Left hindlimb (tissue), 1 donor: ENCODE measurements around the gene ST3GAL3.
A peak's percentile ranks its signal among the peaks of the same experiment; 100 is the strongest.

Experiments used
- DNase-seq: peaks from one replicate; pipeline ENCODE4 v3.0.0-alpha.2; 2018

ST3GAL3 gene

DNA sequence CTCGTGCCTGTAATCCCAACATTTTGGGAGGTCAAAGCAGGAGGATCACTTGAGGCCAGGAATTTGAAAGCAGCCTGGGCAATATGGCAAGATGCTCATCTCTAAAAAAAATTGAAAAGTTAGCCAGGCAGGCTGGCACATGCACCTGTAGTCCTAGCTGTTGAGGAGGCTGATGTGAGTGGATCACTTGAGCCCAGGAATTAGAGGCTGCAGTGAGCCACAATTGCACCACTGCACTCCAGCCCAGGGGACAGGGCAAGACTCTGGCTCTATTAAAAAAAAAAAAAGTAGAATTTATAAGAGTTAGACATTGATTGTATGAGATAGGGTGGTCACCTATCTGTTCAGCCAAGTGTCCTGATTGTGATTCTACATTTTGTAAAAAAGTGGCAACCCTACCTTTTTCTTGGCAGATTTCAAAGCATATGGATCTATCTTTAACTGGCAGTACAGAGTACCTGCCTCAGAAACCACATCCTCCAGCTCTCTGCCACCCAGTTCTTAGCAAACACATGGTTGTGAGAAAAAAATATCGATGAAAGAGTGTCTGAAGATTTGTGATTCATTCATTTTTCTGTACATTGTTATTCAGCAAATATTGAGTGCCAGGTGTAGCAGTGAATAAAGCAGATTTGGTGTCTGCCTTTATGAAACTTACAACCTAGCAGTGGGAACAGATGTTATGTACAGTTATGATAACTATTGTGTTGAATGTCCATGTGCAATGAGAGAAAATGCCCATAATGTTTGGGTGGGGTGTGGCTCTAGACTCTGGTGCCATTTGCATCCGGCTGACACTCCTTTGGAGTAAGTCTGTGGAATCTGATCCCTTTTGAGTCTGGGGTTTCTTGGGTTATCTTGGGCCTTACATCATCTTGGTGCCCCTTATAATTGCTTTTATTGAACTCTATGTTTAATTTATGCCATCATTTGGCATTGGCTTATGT, 82.5 kb downstream of the ST3GAL3 start:
- DNase-seq = no peak

- no peak for DNase-seq
These were observed 83.9 kb downstream of the ST3GAL3 start for GRCh38 chr1:43791243-43791642.

- DNase-seq = peak; percentile 62
These were observed 88.8 kb downstream of the ST3GAL3 start for GRCh38 chr1:43796111-43796581.

GRCh38 chr1:43797891-43798290, 90.6 kb downstream of the ST3GAL3 start:
- no peak for DNase-seq

- no peak for DNase-seq
These were observed 92.6 kb downstream of the ST3GAL3 start for GRCh38 chr1:43799656-43800635.

DNA sequence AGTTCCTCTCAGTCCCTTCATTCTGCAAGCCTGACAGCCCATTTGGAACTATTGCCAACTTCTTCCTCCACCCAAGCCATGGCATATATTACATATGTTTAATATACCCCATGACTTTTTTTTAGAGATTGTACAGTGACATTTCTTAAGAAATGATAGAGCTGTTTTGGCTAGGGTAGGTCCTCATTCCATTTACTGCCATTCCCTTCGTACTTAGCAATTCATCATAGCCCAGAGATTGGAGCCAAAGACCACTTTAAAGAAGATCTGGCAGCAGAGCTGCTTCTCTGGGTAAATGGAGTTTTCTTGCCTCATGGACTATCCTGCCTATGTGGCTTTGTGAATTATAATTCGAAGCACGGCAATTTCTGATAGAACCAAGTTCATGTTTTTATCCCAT, 93.4 kb downstream of the ST3GAL3 start:
- no peak for DNase-seq

DNA sequence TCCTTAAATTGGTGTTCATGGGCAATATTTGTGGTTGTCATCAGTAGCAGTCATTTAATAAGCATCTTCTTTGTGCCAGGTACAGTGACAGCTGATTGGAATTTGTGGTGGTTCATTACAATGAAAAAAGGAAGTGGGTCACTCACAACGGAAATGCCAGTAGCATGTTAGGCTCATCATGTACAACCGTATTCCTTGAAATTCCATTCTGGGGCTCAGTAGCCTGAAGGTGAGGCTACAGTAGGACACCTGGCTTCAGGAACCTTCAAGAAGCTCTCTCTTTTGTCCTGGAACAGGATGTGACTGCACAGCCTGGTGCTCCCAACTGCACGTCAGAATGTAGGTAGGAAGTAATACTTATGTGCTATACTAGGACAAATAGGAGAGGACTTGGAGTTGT, 93.9 kb downstream of the ST3GAL3 start:
- DNase-seq = no peak

DNA sequence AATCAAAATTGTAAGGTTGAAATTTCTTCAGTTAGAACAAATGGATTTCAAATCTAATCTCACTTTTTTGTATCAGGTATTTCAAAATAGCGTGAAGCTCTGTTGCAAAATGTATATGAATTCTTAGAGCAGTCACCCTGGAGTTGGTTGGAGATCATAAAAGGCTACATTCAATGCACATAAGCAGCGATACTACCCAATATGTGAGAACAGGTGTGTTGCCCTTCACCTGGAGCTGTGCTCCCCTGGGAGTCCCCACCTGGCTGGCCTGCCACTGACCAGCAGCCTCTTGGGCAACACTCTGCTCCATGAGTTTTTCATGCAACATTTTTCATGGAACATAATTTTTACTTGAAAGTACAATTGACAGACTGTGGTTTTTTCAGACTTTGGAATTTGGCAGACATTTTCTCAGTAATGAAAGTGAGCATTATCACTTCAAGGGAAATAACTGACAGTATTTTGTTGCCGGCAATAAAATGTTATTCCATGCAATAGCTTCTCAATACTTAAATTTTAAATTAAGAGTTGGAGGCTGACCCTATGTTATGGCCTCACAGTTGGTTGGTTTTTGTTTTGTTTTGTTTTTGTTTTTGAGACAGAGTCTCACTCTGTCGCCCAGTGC, 95.1 kb downstream of the ST3GAL3 start:
- DNase-seq = no peak

- no peak for DNase-seq
These were observed 95.8 kb downstream of the ST3GAL3 start for GRCh38 chr1:43803105-43803504.

DNA sequence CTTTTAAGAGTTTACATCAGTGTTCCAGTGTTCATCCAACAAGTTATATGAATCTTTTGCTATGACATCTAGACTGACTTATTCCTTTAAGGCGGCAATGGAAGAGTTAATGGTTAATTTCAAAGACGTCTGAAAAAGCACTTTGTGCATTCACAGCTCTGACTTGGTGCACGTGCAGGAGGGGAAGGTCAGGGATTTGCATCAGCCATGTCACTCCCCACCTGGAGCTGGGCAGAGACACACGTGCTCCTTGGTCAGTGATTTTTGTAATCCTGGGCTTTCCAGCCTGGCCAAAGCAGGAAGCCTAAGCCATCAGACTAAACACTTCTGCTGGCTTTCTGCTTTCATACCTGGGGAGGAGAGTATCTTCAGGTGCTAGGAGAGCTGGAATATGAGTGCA, 96.3 kb downstream of the ST3GAL3 start:
- no peak for DNase-seq

DNA sequence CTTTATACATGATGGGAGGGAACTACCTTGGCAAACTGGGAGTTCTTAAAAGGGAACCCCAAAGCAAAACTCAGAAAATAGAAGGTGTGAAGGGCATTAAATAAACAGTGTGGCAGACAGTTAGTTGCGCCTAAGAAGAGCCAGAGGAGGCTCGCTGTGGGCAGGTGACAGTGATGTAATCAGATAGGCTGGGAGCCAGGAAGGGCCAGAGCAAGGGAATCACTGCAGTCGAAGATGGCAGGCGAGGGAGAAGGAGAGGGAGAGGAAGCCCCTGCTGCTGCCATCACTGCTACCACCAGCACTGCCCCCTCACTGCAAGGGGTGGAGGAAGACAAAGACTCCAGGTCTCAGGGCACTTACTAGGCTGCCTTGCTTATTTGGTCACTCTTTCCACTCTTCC, 97.2 kb downstream of the ST3GAL3 start:
- no peak for DNase-seq

- no peak for DNase-seq
These were observed 98.0 kb downstream of the ST3GAL3 start for GRCh38 chr1:43805340-43805739.

- no peak for DNase-seq
These were observed 98.8 kb downstream of the ST3GAL3 start for GRCh38 chr1:43806183-43806582.

DNA sequence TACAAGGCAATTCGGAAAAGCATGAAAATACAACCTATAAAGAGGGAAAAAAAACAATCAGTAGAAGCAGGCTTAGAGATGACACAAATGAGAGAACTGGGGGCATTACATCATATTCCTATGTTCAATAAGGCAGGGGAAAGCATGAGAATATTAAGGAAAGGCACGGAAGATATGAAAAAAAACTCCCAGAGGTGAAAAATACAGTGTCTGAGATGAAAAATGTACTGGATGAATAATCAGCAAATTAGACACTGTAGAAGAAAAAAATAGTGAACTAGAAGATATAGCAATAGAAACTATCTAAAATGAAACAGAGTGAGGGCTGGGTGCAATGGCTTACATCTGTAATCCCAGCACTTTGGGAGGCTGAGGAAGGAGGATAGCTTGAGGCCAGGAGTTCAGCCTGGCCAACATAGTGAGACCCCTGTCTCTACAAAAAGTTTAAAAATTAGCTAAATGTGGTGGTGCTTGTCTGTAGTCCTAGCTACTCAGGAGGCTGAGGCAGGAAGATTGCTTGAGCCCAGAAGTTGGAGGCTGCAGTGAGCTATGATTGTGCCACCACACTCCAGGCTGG, 101.8 kb downstream of the ST3GAL3 start:
- DNase-seq = no peak

DNA sequence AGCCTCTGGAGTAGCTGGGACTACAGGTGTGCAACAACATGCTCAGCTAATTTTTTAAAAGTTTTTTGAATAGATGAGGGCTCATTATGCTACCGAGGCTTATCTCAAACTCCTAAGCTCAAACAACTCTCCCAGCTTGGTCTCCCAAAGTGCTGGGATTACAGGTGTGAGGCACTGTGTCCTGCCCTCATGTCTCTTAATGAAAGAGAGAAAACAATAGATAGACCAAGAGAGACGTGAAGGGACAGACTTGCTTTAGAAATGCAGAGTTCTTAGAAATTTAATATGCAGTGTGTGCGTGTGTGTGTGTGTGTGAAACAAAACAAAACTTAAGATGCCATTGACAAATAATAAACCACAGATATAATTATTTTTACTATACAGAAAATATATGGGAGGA, 105.2 kb downstream of the ST3GAL3 start:
- DNase-seq = no peak

DNA sequence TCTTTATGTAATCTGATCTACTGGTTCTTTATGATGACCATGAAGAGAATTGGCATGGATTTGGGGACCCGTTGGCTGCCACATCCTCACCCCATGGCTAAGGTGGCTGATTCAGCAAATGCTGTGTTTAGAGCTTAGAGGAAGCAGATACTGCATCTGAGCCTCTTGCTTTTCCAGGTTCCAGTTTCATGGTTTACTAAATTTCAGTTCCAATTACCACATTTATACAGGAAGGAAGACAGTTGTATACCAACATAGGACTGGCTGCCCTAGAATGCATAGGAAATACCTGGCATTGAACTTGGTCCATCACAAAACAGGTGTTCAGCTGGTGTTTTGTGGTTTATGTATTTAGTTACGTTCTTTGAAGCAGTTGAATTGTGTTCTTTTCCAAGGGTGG, 107.1 kb downstream of the ST3GAL3 start:
- DNase-seq = no peak

- DNase-seq = no peak
These were observed 110.1 kb downstream of the ST3GAL3 start for GRCh38 chr1:43817304-43817939.

- DNase-seq = no peak
These were observed 111.4 kb downstream of the ST3GAL3 start for GRCh38 chr1:43818691-43819090.

DNA sequence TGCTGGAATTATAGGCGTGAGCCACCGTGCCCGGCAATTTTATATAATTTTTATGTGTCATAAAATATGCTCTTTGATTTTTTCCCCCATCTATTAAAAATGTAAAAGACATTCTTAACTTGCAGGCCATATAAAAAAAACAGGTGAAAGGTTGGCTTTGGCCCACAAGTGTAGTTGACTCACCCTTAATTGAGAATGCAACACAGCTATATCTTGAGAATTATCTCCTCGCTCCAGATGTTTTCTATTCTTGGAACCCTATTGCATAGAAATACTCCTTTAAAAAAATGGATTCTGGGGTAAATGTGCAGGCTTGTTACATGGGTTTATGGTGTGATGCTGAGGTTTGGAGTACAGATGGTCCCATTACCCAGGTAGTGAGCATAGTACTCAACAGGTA, 112.0 kb downstream of the ST3GAL3 start:
- DNase-seq = no peak

GRCh38 chr1:43821471-43821870, 114.1 kb downstream of the ST3GAL3 start:
- DNase-seq = no peak

DNA sequence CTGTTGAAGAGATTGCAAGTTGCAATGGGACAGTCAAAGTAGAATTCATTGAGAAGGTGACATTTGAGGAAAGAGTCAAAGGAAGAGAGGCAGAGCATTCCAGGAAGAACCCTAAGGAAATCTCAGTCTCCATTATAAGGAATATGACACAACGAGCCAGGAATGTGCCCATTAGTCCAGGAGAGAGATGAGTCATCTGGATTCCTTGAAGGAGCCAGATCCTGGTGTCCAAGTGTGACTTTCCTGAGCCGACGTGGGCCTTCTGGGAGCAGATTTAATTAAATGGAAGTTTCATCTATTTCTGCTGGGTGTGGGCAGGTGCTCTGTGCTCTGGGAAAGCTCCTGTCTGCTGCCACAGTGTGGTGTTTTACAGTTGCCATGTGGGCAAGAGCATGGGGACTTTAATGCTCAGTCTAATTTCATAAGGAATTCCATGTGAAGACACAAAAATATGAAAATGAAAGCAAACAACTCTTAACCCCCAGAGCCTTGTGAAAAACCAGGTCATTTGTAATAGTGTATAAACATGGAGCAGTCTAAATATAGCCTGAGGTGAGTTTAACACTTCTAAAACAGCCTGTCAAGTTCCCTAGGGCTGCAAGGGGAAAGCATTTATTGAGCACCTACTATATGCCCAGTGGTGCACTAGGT, 114.8 kb downstream of the ST3GAL3 start:
- no peak for DNase-seq

GRCh38 chr1:43824795-43825194, 117.5 kb downstream of the ST3GAL3 start:
- DNase-seq = no peak
